HG03066 (cell line): Measurements from ENCODE around the gene ITPA.
"Not testable (repeated sequence)": the region's sequence is repeated elsewhere in the genome, so short reads cannot be mapped to it uniquely, and the experiment has no call there.

Experiments used
- ATAC-seq: cut with Tn5 transposase; IDR thresholded peaks from one replicate; pipeline ENCODE4 v1.9.1; 2021; ENCODE audit warnings: low read depth; ENCODE audit not compliant: unreplicated experiment

The ITPA gene

DNA sequence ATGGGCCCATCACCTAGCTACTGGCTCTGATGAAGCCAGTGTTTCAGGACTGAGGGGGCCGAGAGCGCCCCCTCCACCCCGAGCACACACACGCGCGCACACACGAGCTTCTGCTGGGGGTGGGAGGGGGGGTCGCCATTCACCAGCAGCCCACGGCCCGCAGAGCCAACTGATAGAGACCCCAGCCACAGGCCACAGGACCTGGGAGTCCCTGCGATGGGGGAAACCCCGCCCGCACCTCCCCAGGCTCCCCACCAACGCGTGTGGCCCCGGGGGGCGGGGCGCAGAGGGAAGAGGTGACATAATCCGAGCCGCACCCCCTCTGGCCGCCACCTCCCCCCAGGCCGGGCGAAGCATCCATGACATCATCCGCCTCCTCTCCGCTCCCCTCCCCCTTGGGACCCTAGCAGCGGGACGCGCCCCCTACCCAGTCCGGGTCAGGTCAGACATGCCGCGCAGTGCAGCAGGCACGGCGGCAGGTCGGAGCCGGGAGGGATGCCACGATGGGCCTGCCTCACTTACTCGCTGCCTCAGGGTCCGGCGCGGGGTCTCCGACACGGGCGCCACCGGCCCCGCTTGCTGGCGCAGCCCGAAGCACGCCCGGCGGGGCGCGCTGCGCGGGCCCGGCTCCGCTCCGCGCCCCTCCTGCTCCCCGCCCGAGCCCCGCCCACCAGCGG, 36.2 kb upstream of the ITPA start, which contains the start of gene LZTS3:
Gene LZTS3, minus strand, starts transcription at position 617 of the 677 bp plus-strand sequence. CDS start 6,386 bp downstream, outside the sequence.
- ATAC-seq, result peak; percentile 55

DNA sequence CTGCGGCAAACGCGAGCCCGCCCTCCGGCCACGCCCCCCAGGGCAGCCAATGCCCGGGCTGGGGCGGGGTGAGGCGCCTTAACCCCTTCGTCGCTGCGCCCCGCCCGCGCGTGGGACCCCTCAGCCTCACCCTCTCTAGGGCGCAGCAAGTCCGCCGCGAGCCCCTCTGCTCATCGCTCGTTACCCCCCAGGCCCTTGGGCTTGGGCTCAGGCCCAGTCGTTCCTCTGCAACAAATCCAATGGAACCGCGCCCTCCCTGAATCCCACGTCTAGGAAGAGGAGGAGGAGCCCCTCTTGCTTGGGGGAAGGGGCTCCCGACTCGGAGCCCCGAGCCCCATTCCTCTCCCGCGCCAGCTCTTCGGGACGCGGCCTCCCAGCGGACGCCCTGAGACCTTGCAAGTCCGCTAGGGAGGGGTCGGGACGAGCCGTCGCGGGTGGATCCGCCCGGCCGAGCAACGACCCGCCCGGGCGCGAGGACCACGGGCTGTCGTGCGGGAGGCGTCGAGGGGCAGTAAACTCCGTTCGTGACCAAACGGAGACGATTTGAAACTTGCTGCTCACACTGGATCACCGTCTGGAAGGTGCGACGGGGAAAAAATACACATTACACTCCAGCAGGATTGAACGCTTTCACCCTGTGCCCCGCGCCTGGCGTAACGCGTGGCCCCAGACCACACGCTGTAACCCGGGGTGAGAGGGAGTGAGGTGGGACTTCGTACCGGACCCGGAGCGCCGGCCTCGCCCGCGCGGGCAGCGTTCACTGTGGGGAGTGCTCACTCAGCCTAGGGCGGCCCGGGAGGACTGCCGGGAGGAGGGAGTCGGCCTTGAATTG, 35.5 kb upstream of the ITPA start:
- peak; percentile 81 for ATAC-seq

DNA sequence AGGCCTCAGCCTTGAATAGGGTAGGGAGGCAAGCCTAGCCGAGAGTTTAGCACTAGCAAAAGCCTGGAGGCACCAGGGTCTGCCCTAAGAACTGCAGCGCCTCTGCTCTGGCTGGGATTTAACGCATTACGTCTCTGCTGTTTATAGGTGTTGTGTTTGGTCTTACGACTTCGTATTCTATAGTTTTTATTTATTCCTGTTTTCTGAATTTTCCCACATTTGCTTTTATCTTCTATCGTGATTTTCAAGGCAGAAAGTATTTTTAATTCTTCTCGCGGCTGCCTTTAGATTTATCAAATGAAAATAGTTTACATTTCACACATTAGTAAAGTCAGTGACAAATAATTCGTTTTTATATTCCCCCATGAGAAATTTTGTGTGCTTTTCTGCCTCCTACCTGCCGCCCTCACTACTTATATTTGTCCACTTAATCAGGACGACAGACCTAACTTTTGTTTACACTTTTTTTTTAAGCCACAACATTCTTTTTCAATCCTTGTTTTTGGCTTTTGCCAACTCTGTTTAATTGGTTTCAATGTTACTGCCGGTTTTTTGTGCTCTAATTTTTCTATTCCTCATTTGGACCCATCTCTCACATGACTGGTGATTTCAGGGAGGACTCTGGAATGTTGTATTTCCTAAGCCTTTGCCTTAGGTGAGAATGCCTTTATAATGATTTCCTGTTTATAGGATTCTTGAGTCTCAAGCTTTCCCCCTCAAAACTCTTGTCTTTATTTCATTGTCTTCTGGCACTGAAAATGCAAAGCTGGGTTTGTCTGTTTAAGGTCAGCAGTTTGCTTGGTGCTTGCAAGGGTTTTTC, 34.6 kb upstream of the ITPA start:
- ATAC-seq, result no peak

DNA sequence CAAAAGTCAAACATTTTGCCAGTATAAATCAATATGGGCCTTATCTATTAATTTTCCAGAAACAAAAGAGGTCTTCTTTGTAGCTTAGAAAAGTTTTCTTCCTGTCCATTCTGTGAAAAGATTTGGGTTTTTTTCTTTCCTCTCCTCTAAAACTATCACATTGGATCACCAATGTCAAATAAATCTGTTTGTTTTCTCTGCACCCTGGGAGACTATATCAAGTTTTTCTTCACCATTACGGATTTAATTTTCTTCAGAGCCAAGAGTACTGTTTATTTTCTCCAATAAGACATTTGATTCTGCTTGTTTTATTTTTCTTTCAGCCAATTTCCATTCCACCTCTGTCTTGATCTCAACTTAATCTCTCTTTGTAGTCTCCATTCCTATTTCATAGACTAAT, 34.0 kb upstream of the ITPA start:
- no peak for ATAC-seq

DNA sequence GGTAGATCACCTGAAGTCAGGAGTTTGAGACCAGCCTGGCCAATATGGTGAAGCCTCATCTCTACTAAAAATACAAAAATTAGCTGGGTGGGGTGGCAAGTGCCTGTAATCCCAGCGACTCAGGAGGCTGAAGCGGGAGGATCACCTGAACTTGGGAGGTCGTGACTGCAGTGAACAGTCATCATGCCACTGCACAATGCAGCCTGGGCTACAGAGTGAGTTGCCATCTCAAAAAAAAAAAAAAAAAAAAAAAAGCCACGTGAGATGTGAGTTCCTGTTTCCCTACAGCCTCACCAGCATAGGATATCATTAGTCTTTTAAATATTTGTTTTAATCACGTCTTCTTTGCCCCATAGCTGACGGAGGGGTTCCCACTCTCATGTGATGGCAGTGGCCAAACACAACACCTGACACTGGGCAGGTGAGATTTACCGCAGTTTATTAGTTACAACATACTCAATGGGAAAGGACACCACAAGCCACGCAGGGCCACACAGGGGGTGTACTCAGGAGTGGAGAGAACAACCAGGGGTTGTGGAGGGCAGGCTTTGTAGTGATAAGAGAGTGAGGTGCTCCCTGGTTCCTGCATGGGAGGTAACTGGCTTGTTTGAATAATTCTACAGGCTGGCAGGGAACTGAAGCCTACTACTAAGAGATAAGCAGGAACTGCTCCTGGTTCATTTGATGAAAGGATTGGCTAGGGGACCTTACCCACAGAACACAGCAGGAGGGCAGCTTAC, 31.4 kb upstream of the ITPA start:
- ATAC-seq, result no peak

DNA sequence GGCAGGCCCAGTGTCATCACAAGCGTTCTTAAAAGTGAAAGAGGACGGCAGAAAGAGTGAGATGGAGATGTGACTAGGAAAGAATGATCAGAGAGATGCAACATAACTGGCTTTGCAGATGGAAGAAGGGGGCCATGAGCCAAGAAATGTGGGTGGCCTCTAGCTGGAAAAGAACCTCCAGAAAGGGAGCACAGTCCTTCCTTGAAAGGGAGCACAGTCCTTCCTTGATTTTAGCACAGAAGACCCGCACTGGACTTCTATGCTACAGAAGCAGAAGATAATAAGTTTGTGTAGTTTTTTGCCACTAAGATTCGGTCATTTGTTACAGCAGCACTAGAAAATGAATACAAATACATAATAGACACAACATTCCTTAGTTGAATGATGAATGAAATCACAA, 29.0 kb upstream of the ITPA start:
- no peak for ATAC-seq

DNA sequence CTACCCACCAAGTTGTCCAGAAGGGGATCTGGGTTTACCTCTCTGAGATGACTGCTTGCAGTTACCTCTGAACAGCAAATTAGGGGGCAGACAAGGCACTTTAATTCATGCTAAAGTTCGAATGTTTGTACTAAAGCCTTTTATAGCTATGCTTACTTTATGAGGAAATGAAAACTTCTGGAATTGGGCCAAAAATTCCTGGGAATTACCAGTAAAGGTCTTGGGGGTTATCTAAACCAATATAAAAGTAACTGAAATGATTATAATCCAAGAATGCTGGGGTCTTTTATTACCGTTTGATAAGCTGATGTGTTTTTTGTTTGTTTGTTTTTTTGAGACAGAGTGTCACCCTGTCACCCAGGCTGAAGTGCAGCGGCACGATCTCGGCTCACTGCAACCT, 28.0 kb upstream of the ITPA start:
- ATAC-seq, result no peak

DNA sequence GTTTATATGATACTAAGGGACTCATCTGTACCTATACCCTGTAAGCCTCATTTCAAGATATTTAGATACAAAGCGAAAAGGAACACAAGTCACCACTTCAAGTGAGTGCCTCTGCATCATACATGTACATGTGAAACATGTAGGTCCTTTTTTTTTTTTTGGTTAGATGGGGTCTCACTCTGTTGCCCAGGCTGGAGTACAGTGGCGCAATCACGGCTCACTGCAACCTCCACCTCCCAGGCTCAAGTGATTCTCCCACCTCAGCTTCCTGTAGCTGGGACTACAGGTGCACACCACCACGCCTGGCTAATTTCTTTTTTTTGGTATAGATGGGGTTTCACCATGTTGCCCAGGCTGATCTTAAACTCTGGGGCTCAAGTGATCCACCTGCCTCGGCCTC, 26.9 kb upstream of the ITPA start:
- ATAC-seq, result not testable (repeated sequence)

DNA sequence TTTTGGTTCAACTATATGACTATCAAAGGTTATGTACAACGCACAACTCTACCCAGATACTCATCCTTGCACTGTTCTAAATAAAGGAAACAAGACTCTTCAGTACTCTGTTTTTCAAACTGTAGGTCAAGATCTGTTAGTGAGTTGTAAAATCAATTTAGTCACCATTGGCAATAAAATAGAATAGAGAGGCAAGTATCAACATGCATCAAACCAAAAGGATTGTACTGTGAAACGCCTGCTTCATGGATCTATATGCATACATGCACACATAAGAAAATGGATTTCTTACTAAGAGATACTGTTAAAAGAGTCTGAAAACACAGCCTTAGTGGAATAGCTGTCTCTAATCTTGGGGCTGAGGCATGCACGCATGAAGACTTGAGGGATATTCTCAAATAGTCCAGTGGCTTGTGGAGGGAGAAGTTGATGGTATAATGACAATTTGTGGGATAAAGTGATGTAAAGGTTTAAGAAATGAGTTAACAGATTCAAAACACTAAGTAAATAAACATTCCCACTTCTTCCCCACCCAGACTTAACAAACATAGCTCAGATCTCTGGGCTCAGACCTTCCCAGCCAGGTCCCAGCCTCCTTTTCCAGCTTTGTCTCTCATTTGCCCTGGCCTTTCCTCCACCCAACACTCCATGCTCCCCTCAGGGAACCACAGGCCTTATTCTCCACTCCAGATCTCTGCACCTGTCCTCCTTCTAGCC, 25.2 kb upstream of the ITPA start:
- no peak for ATAC-seq

DNA sequence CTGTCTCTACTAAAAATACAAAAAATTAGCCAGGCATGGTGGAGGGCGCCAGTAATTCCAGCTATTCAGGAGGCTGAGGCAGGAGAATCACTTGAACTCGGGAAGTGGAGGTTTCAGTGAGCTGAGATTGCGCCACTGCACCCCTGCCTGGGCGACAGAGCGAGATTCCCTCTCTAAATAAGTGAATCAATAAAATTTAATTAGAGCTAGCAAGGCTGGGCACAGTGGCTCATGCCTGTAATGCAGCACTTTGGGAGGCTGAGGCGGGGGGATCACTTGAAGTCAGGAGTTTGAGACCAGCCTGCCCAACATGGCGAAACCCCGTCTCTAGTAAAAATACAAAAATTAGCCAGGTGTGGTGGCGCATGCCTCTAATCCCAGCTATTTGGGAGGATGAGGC, 21.4 kb upstream of the ITPA start:
- ATAC-seq, result not testable (repeated sequence)

DNA sequence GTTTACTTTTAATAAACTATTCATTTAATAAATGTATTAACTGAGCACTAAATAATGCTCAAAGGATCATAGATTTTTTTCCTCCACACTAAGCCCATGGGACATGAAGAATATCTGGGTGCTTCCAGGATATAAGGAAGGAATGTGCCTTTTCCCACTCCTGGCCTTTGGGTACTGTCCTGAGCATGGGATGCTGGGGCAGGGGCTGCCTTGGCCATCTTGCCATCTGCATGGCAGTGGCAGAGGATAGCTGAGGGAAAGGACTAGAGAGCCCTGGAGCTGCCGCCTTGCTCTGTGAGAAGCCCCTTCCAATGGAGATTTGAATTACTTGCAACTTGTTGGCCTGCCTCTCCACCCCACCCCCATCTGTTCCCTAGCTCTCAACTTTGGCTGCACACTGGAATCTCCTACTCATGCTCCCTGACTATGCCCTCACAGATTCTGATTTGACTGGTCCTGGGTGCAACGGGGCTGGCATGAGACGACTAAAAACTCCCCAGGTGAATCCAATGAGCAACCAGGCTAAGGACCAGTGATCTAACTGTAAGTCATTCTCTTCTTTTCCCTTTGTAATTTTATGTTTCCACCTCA, 20.4 kb upstream of the ITPA start:
- no peak for ATAC-seq

DNA sequence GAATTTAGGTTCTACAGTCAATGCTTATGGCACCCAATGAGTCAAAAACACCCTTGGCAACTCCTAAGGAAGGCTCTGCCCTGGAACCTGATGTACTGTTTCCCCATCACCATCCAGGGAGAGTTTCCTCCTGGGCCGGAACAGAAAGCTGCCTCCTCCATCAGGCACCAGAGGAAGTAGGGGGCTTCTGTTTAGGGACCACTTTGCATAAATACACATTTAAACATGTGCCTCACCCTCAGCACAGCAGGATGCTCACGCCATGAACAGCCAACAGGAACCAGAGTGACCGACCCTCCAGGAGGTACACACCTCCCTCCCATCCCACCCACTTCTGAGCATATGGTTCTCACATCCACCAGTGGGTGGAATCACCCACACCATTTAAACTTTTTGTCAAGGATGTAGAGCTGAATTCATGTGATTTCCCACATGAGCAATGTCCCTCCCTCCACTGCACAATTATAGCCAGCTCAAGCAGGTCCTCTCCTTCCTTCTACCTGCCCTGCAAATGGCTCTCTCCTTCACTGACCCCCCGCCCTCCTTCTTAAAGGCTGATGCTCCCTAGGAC, 19.7 kb upstream of the ITPA start:
- no peak for ATAC-seq

DNA sequence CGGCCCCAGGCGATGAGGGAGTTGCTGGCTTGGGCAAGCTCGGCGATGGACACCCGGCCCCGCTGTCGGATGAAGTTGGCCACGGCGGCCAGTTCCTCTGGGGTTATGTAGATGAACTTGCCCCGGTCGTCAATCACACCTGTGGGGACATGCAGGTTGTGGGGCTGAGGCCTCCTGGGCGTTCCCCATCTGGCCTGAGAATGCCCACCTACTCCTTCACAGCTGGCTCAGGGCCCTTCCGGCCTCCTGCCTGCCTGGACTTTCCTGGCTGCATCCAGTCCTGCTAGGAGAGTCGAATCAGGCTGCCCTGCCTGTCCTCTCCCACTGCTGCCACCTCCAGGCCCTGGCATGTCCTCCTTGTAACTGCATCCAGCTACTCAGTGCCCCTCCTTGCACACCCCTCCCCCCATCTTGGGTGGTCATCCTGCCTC, 18.6 kb upstream of the ITPA start:
- ATAC-seq, result no peak

DNA sequence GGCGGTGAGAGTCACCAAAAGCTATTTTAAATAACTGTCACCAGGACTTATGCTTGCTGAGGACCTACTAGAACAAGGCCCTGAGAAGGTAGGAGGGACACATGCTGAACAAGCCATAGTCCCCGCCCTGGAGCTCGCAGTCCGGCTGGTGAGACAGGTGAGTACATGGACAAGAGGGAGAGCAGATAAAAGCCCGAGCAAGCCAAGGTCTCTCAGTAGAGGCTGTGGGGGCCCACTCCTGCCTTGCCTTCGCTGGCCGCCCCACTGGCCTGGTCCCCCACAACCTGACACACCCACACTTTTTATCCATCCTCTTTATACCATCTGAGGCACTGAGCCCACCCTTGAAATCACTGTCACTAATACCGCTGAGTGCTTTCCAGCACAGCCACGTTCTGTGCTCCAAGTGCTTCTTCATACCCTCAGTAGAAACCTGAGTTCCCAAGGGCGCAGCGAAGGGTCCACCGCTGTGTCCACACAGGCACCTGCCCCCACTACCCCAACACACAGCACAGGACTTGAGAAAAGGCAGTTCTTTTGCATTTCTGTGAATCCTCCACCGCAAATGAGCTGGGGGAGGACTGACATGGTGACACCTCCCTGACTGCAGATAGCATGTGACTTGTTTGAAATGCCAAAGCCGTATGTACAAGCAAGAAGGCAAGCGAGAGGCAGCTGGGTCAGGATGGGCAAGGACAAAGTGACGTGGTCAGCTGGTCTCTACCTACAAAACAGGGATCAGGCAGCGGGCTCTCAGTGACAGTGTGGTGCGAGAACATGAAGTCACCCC, 16.9 kb upstream of the ITPA start:
- ATAC-seq, result no peak

DNA sequence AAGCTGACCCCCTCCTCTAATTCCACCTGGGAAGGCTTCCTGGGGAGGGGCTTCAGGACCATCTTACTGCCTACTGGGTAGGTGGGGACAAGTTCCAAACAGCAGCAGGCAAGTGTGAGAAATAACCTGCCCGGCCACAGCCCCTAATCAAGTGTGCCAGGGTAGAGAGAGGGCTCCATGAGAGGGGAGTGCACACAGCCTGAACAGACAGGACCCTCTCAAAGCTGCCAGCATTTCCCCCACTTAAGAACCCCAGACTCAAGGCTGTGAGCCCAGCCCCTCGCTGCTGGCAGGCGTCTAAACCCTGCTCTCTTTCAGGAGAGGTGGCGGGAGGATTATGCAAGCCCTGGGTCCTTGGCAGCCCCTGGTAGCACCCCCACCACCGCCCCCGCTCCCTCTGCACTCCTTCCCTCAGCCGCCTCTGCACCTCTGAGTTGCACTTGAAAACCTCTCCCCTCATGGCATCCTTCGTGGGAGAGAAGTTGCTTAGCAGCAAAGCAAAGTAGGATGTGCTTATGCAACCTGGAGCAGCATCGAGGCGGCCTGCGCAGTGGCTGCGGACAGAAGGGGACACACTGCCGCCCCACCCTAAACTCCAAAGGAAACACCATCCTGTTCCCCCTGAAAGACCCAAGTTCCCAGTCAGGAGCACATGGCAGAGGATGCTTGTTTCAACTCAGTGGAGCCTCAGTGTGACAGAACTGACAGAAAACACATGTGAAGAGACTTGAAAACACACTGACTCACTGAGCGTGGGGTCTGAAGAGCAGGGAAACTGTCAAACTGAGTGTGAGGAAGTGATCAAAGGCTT, 15.3 kb upstream of the ITPA start:
- no peak for ATAC-seq

DNA sequence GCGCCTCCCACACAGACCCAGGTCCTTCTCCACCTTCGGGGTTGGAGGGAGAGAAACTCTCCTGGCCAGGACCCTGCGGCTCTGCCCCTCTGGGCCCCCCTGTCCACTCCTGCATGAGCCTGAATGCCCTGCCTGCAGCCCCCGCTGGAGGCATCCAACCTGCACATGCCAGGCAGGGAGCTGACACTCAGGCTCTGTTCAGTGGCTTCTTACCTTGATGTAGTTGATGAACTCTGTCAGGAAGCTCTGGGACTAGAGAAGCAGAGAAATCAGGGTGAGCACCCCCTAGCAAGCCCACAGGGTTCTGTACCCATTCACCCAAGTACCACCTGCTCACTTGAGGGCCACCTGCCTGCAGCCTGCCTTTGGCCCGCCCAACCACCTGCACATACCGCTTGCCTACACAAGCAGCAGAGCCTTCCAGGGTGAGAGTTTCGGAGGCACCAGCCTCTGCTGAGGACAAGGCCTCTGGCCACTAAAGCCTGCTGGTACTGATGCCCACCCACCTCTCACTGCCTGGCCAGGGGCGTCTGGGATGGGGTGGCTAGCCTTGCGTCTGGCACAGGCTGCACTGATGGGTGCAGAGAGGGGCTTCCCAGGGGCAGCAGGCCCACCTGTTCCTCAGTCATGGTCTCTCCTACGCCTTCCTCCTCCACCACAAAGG, 14.5 kb upstream of the ITPA start:
- ATAC-seq, result no peak
